Measurements from ENCODE around the gene BBX. TPM values are rescaled to one million over a fixed set of nuclear protein-coding genes. Genes with fewer than 3 reads are reported as not detected.

BBX gene
- total RNA-seq, 1 donor from 2014 or later, result 39.5 TPM

- no peak overlapping the region for H3K27ac ChIP-seq
- no peak for TF ChIP-seq POLR2A (IDR thresholded peaks at IDR 0.05)
- no peak for TF ChIP-seq CTCF (IDR thresholded peaks at IDR 0.05)
- no peak for TF ChIP-seq POLR2AphosphoS5 (IDR thresholded peaks at IDR 0.05; ENCODE audit: insufficient read depth in 1 of 2, low read depth in 1 of 2)
- H3K9me3 ChIP-seq, result no peaks in the 10 kb centered on the region
- H3K4me3 ChIP-seq, result no peak overlapping the region
- no peak for DNase-seq (ENCODE audit: extremely low spot score in 2 of 2)
- intact Hi-C loops (cut with DNase I), result no loop called here
- no peaks in the 10 kb centered on the region for H3K4me1 ChIP-seq
- H3K27me3 ChIP-seq, result no peaks in the 10 kb centered on the region
- peaks cover 0 to 36% of the 10 kb centered on the region in 2 donors for H3K36me3 ChIP-seq
Observed at GRCh38 chr3:107797586-107797985, 274.8 kb downstream of the BBX start.

GRCh38 chr3:107798381-107798780 lies 275.6 kb downstream of the BBX start:
- intact Hi-C loops (cut with DNase I), result no loop called here
- Histone ChIP-seq H3K27me3 (no peaks in the 10 kb centered on the region), H3K4me3 (no peak overlapping the region), H3K36me3 (peaks cover 0 to 42% of the 10 kb centered on the region in 2 donors), H3K4me1 (no peaks in the 10 kb centered on the region), H3K9me3 (no peaks in the 10 kb centered on the region), H3K27ac (no peak overlapping the region)
- no peak for DNase-seq (ENCODE audit: extremely low spot score in 2 of 2)
- TF ChIP-seq POLR2AphosphoS5 (IDR thresholded peaks at IDR 0.05; ENCODE audit: insufficient read depth in 1 of 2, low read depth in 1 of 2) (no peak), POLR2A (IDR thresholded peaks at IDR 0.05) (no peak), CTCF (IDR thresholded peaks at IDR 0.05) (no peak)

- no peaks in the 10 kb centered on the region for H3K9me3 ChIP-seq
- H3K36me3 ChIP-seq, result peaks cover 0 to 57% of the 10 kb centered on the region in 2 donors
- no peak overlapping the region for H3K4me3 ChIP-seq
- intact Hi-C loops (cut with DNase I), result no loop called here
- TF ChIP-seq POLR2AphosphoS5 (IDR thresholded peaks at IDR 0.05; ENCODE audit: insufficient read depth in 1 of 2, low read depth in 1 of 2) (no peak), POLR2A (IDR thresholded peaks at IDR 0.05) (no peak), CTCF (IDR thresholded peaks at IDR 0.05) (no peak)
- H3K27me3 ChIP-seq, result no peaks in the 10 kb centered on the region
- no peaks in the 10 kb centered on the region for H3K4me1 ChIP-seq
- DNase-seq (ENCODE audit: extremely low spot score in 2 of 2), result no peak
- no peak overlapping the region for H3K27ac ChIP-seq
Observed at GRCh38 chr3:107800710-107801109, 277.9 kb downstream of the BBX start.

GRCh38 chr3:107803170-107803569 lies 280.4 kb downstream of the BBX start:
- H3K4me1 ChIP-seq, result no peaks in the 10 kb centered on the region
- H3K9me3 ChIP-seq, result no peaks in the 10 kb centered on the region
- no peak for DNase-seq (ENCODE audit: extremely low spot score in 2 of 2)
- H3K27me3 ChIP-seq, result no peaks in the 10 kb centered on the region
- H3K27ac ChIP-seq, result no peak overlapping the region
- H3K4me3 ChIP-seq, result no peak overlapping the region
- intact Hi-C loops (cut with DNase I), result no loop called here
- TF ChIP-seq CTCF (IDR thresholded peaks at IDR 0.05), result no peak
- no peak for TF ChIP-seq POLR2A (IDR thresholded peaks at IDR 0.05)
- TF ChIP-seq POLR2AphosphoS5 (IDR thresholded peaks at IDR 0.05; ENCODE audit: insufficient read depth in 1 of 2, low read depth in 1 of 2), result no peak
- H3K36me3 ChIP-seq, result peaks cover 0 to 58% of the 10 kb centered on the region in 2 donors

GRCh38 chr3:107806021-107806420 lies 283.3 kb downstream of the BBX start:
- peaks cover 0 to 36% of the 10 kb centered on the region in 2 donors for H3K36me3 ChIP-seq
- no peak overlapping the region for H3K27ac ChIP-seq

More at GRCh38 chr3:107806021-107806420, 283.3 kb downstream of the BBX start:
- no peaks in the 10 kb centered on the region for H3K4me1 ChIP-seq
- TF ChIP-seq POLR2AphosphoS5 (IDR thresholded peaks at IDR 0.05; ENCODE audit: insufficient read depth in 1 of 2, low read depth in 1 of 2) (no peak), POLR2A (IDR thresholded peaks at IDR 0.05) (no peak), CTCF (IDR thresholded peaks at IDR 0.05) (no peak)
- H3K4me3 ChIP-seq, result no peak overlapping the region
- no peaks in the 10 kb centered on the region for H3K27me3 ChIP-seq
- no peak for DNase-seq (ENCODE audit: extremely low spot score in 2 of 2)
- H3K9me3 ChIP-seq, result no peaks in the 10 kb centered on the region
- intact Hi-C loops (cut with DNase I), result no loop called here

All from vagina (tissue), 2 donors.